Activated T-cell treated with anti-CD3 and anti-CD28 coated beads for 4 hours (primary cell): ENCODE data around the gene LELP1.
"Not testable (repeated sequence)": the region's sequence is repeated elsewhere in the genome, so short reads cannot be mapped to it uniquely, and the experiment has no call there.

Experiments
- DNase-seq: peaks from one replicate; pipeline ENCODE4 v3.0.0-alpha.2; 2020

Gene LELP1

DNA sequence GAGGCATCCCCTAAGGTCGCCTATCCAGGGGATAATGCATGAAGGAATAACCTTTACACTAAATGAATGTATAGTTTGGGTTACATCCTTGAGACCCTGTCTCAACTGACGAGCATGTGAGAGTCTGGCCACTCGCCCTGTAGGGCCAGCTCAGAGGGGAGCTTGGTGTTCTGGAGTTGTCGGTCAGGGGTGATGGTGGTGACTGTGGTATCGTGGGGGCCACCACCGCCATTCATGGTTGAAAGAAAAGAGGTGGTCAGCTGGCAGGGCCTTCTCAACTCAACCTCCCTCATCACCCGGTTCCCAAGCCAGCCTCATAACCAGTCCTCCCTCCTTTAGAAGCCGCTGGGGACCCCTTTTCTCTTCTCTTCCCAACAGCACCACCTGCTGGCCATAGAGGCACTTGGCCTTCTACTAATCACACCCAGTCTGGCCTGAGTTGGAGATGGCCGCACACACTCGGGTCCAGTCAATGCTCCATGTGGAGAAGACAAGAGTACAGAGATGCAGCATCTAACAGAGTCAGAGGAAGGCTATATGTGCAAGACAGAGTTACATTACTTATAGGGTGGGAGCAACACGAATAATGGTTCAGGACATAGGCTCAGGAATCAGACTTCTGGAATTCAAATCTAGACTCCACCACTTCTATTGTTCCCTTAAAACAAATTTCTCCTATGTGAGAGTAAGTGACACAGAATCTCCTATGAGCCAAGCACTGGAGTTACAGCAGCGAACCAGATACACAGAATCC lies 26.0 kb downstream of the LELP1 start:
- DNase-seq, result not testable (repeated sequence)

DNA sequence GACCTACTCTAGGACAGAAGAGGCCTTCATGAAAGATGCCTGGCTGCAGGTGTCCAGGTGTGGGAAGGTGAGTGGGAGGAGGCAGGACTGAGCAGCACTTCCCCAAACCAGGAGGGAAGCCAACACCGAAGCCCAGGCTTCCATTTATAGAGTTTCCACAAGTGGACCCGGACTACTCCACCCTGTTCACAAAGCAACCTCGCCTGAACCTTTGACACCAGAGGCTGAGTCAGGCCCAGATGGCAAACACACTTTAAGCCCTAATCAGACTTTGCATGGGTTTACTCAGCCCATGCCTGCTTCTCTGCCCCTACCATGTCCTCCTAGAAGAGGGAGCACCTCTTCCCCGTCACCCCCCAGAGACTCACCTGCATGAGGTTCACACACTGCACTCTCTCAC lies 28.1 kb downstream of the LELP1 start:
- DNase-seq, result no peak

DNA sequence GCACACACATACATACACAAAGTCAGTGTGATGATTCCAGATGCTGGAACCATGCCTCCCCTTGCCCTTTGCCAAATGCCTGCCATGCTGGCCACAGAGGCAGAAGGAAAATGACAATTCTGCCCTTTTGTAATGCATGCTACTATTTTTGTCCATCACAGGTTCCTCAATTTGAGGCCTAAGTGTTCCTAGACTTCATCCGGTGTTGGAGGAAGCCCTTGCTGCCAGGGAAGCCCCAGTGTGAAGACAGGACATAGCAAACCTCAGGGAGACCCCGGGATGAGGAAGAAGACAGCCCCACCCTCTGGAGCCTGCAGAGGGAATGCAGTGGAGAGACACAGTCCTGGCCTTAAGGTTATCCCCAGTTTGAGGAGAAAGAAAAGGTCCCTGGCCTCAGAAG lies 28.6 kb downstream of the LELP1 start:
- DNase-seq, result no peak

DNA sequence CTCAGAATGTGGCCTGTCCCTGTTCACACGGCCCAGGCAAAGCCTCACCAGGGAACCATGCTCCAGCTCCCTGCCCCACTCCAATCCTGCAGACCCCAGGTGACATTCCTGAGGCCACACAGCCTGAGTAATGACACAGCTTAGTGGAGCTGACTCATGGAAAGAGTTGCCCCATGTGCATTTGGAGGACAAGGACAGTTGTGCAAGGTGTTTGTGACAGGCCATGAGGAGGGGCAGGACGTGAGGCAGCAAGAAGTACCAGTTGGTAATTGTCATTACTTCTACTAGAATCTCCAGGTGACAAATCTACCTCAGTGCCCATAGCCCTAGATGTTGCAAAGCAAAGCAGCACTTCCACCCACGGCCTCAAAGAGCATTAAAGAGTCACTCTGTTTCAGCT lies 29.3 kb downstream of the LELP1 start:
- no peak for DNase-seq

DNA sequence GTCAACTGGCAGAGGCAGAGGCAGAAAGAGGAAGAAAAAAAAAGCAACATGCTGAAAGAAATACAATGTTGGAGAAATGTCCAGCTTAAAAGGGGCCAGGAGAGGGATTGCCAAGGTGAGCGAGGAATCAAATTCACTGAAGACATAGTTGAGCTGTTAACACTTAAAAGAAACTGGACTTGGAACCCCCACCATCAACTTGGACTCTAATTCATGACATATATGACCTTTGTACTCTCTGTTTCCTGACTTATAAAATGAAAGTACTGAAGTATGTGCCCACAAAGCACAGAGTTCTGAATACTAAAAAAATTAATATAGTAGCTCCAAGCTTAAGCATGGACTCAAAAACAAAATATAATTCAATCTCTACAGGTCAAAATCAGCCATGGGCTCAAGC lies 30.2 kb downstream of the LELP1 start:
- no peak for DNase-seq

DNA sequence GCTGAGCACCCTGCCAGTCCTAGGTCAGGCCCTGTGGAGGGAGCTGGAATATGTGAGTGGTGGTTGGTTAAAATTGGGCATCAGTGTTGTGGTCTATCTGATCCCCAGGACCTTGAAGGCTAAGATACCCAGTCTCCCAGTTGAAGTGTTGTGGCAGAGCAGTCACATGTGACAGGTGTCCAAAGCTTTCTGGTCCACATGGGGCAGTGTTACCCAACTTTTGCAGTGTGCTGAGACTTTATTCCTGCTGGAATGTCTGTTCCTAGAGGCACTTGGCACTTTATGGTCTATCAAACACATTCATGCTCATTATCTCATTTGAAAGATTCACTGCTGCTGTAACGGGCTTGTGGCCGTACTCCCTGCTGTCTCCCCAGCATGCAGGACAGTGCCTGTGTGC lies 35.3 kb downstream of the LELP1 start:
- no peak for DNase-seq

DNA sequence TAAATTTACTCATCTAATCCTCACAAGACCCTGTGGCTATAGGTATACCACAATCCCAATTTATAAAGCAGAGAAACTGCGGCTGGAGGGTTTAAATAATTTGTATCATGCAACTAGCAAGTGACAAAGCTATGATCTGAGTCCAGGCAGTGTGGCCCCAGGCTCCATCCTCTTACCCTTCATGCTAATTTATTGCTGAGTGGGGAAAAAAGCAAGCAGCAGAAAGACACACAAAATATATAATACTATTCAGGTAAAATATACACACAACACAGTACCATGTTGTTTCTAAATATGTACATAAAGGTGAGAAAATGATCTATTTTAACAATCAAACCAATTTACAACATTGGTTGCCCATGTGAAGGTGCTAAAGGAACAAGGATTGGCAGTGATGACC lies 38.9 kb downstream of the LELP1 start:
- DNase-seq, result no peak

DNA sequence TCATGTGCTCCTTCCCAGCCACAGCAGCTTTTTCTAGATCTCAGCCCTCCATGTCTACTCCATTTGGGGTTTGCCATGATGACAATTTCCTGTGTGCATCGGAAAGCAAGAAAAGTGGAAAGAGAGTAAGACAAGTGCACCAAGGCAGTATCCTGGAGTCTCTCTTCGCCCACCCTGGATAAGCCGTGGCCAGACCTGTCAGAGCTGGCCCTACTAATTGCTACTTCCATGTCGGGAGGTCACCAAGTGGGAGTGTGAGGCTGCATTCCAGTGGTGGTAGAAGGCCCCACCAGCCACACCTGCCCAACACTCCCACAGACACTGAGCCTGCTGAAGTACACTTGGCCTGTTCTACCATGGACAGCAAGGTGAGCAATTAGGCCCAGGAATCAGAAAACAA lies 42.2 kb downstream of the LELP1 start:
- no peak for DNase-seq

DNA sequence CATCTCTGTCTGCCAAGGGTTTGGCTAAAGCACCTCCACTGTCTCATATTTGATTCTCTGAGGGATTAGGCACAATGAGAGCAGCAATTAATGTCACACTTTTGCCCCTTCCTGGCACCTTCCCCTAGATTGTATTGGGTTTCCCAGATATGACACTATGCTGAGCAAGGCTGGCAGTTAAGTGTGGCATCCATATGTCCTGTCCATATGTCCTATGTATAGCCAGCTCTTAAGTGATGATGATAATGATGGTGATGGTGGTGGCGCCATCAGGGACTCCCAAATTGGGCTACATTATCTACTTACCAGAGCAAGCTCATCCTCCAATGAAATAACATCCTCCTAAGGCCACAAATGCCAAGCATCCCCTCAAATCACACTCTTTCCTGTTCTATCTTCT lies 42.8 kb downstream of the LELP1 start:
- DNase-seq, result no peak

DNA sequence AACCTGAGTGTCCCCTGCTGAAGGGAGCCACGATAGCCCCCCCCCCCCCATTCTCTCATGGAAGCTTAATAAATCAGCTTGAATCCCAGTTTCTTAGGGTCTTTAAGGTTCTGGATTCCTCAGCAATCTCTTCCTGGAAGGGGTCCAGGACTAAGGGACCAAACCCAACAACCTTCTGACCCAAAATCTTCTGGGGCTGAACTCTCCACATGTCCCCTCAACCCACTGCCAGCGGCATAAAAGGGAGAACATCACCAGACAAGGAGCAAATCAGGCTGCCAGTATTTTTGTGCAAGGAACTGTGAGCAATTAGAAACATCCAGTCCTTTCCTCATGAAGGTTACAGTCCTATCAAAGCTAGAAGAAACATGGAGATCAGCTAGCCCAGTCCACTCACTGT lies 43.6 kb downstream of the LELP1 start:
- DNase-seq, result no peak

DNA sequence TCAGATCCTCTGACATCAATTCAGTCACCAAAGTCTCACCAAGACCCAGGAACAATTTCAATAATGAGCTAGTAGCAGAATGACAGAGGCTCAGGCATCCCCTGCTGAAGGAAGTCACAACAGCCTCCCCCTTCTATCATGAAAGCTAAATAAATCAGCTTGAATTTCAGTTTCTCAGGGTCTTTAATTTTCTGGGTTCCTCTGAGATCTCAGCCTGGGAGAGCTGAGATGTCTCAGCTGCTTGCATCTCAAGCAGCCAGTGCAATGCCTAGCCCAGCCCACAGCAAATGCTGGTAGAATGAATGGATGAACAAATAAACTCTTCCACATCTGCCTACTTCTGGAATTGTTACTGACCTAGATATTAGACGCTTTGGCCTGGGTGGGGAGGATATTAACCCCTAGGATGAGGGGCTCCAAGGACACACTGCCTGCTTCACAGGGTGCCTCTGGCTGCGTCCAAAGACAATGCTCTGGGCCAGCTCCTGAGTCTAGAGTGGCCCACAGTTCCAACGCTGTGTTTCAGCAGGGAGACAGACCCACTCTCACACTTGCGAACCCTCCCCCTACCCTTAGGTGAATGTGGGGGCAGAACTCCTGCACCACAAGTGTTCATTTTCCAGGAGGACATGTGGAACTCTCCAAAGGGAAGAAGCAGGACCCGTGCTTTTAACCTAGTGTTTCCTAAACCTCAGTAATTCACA lies 45.1 kb downstream of the LELP1 start:
- no peak for DNase-seq

DNA sequence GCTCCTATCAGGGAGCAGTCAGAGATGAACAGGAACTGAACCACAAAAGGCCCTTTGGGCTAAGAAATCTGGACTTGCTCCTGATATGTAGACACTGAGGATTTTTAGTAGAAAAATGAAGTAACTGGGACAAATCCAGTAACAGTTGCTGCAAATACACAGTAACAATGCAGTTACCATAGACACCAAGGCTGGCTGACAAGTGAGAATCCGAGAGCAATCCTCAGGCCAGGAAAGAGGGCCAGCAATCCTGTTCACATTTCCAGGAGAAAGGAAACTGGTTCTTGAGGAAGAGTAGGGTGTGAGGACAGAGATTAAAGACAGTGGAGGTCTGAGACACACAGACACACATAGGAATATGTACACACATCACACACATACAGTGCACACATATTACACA lies 46.9 kb downstream of the LELP1 start:
- DNase-seq, result no peak

DNA sequence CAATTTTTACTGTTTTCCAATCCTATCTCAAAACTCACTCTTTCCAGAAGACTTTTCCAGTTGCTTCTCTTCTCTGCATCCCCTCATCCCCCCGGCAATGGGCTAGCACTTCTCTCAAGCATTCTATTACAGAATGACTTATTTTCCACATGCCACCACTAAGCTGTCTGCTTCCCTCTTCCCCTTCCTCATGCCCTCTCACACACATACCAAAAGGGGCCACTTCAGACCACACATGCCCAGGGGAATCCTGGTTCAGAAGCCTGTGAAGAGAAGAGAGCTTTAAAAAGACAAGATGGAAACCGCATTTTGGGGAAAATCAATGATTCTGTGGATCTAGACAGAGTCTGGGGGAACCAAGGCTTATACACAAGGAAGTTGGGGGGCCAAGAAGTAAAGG lies 47.9 kb downstream of the LELP1 start:
- no peak for DNase-seq

DNA sequence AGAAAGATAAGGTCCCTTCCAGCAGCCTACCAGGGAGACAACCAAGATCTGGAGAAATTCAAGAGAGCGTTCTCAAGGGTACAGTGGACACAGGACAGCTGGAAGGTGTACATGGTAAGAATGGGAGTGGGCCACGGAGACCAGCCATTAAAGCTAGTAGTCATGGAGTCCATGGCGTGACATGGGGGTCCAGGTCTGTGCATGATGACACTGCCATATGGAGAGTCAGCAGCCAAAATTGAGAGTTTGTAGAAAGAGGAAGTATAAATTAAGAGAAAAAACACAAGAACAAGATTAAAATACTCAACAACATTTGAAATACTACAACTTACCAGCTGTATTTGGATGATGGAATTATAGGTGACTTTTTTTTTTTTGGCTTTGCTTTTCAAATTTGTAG lies 48.3 kb downstream of the LELP1 start:
- DNase-seq, result no peak

DNA sequence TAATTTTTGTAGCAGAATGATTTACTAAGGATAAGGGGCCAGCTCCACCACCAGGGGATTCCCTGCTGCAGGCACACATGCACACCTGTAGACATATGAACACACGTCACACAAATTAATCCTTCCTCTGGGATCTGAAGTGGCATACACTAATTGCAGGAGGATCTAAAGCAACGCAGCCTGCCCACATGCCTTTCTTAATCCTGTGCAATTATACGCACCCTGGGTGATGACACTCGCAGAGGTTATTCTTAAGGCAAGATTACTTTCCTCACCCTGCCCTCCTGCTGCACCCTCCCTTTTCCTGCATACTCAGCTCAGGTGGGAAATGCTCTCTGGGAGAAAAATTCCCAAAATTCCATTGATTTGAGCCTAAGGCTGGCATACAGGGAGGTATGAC lies 48.8 kb downstream of the LELP1 start:
- DNase-seq, result no peak

DNA sequence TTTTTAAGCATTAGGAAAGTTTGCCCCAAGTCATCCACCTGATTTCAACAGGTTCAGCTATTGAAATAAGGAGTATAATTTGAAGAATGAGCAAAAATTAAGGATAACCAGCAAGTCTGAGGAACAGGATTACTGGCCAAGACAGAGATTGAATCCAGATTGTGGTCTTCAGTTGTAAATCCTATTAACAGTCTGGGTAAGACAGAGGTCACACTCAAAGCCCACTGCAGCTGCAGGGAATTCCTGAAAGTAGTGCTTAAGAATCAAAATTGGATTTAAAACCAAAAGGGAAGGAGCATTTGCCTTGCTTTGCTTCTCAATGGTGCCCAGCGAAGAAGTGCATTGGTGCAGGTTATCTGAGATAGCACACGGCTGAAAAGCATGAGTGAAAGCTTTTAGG lies 49.8 kb downstream of the LELP1 start:
- no peak for DNase-seq

DNA sequence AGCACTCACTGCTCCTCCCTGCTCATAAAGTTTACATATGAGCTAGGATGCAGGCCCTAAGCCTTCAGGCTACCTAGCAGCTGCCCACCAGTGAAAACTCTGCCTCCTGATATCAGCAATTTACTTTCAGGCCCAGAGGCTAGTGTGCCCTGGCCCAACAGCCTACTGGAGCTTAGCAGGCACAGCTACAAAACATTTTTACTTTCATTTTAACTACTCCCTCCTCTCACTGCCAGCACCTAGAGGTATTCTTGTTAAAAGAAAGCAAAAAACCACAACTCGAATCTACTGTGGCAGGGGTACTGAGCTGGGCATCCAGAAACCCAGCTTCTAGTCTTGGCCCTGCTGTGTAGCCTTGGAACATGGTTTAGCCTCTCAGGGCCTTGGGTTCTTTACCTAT lies 50.5 kb downstream of the LELP1 start:
- DNase-seq, result no peak
